ENCODE results near the gene BRME1.

DNA sequence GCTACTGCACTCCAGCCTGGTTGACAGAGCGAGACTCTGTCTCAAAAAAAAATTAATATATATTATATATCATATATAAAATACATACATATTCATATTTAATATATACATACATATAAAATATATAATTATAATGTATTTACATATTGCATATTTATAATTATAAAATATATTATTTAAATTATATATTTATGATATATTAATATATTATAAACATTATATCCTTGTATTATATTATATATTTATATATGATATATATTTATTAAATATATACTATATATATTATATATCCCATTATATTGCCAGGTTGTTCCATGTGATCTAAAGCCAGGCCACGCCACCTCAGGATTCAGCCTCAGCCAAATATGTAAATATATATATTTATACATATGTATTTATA, 9.7 kb downstream of the BRME1 start:
- TF ChIP-seq TAF1 (IDR thresholded peaks at IDR 0.05; ENCODE audit: borderline replicate concordance, low read depth, low read length) (no peak), POLR2A (IDR thresholded peaks at IDR 0.05; ENCODE audit: low read depth, low read length) (no peak)

All from GM12892 (cell line).